K562 (cell line): ENCODE data around the gene LRP10.

ENCODE experiments used
- CTCF ChIP-seq, 3 experiments: IDR thresholded peaks in 2 of 3; conservative IDR thresholded peaks in 1 of 3; 2 replicates each; pipeline ENCODE4 v1.5.1; 2011 to 2012; ENCODE audit warnings: low read length in 3 of 3, mild to moderate bottlenecking in 3 of 3, control low read depth in 2 of 3, improper control_type of control experiment in 1 of 3, inconsistent platforms in 1 of 3, low read depth in 1 of 3, mixed read lengths in 1 of 3, moderate library complexity in 1 of 3; ENCODE audit not compliant: insufficient read depth in 2 of 3
- NR2F6 ChIP-seq: fragments of 450-650 bp; formaldehyde crosslinking; IDR thresholded peaks from 2 replicates; pipeline ENCODE4 v1.4.0; 2020; ENCODE audit warnings: mild to moderate bottlenecking
- POLR2AphosphoS5 ChIP-seq: IDR thresholded peaks from 2 replicates; pipeline ENCODE4 v1.6.1; 2011; ENCODE audit warnings: mild to moderate bottlenecking, low read depth, low read length, moderate library complexity; ENCODE audit not compliant: control insufficient read depth, insufficient read depth
- ZBED1 ChIP-seq: IDR thresholded peaks from 2 replicates; pipeline ENCODE4 v1.6.1; 2014
- ZNF77 ChIP-seq: fragments of 250-450 bp; sonication (Bioruptor Pico); IDR thresholded peaks from 2 replicates; pipeline ENCODE4 v1.5.0; 2020

GRCh38 chr14:22839159-22839779 is 32.3 kb upstream of the LRP10 start:
- TF ChIP-seq ZBED1 (no peak), ZNF77 (CRISPR knock-in tag) (no peak), CTCF (IDR thresholded peaks at IDR 0.05 in 2 of 3, conservative IDR thresholded peaks at IDR 0.05 in 1 of 3; ENCODE audit: insufficient read depth in 2 of 3, low read depth in 1 of 3, low read length in 3 of 3) (no peak), NR2F6 (CRISPR knock-in tag) (no peak), POLR2AphosphoS5 (no peak)
